Stimulated activated CD4-positive, alpha-beta T cell treated with anti-CD3 and anti-CD28 coated beads, Interleukin-1b, Interleukin-23, amount 100 ng/mL, for 48 hours (primary cell): ENCODE data around the gene PXN.

ENCODE experiments used
- DNase-seq: peaks from one replicate; pipeline ENCODE4 v3.0.0-alpha.2; 2020

Gene PXN

GRCh38 chr12:120265473-120266179 lies at the start of gene PXN:
PXN (minus strand) TSS chr12:120265730; CDS start chr12:120265629, 101 bp downstream.
- peak; percentile 88 for DNase-seq

DNA sequence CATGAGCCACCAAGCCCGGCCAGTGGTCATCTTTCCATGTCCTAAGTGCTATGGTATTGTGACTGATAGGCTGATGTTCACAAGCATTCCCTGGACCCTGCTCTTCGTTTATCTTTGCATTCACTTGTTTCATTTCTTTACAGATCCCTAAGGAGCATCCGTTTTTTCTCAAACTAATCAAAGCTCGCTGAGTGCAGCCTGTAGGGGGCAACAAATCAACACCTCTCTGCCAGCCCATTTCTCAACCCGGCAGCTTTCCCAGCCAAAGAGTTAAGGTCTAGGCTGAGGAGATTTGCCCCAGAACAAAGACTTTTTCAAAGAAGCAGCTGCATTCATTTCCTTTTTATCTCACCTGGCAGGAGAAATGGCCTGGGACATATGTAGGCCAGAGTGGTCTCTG lies 48.7 kb upstream of the PXN start:
- DNase-seq: no peak

- DNase-seq: peak; percentile 85
These were observed 36.7 kb upstream of the PXN start, which contains the start of gene SIRT4 for GRCh38 chr12:120301962-120302815. SIRT4 (plus strand) TSS chr12:120302321; CDS start chr12:120303562, 1,241 bp downstream.

DNA sequence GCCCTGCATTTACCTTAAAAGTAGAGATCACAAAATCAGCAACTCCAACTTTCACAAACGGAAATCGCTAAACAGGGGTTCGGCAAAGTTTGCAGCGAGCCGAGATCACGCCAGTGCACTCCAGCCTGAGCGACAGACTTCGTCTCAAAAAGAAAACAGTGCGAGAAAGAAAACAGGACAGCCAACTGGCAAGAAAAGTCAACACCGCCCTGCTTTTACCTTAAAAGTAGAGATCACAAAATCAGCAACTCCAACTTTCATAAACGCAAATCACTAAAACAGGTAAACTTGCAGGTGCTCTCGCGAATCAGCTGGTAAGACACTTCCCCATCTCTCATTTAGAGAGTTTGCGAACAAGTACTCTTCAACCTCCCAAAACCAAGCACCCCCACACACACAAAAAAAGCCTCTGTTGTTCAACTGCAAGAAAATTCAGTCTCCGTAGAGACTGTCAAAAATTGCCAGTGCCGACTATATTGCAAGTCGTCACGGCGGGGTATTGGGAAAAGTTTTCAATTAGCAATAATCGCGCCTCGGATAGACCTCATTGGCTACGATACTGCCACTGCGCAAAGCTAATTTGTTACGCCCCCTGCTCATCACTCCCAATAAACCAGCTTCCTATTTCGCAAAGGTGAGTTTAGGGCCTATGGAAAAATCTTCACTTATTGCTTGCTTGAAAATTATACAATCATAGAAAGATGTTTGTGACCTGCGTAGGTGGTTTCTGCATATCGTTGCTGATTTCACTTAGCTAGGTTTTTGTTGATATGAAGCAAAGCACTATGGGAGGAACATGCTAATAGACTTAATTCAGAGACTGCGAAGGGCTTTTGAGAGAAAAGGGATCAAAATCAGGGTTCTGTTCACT lies 27.4 kb upstream of the PXN start, which contains the start of gene RNU4-1:
RNU4-1 (minus strand) TSS at position 577 of the 871 bp plus-strand sequence.
- DNase-seq: peak; percentile 87

DNA sequence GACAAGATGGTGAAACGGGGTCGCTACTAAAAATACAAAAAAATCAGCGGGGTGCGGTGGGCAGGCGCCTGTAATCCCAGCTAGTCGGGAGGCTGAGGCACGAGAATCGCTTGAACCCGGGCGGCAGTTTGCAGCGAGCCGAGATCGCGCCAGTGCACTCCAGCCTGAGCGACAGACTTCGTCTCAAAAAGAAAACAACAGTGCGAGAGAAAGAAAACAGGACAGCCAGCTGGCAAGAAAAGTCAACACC lies 26.8 kb upstream of the PXN start:
- DNase-seq: no peak

DNA sequence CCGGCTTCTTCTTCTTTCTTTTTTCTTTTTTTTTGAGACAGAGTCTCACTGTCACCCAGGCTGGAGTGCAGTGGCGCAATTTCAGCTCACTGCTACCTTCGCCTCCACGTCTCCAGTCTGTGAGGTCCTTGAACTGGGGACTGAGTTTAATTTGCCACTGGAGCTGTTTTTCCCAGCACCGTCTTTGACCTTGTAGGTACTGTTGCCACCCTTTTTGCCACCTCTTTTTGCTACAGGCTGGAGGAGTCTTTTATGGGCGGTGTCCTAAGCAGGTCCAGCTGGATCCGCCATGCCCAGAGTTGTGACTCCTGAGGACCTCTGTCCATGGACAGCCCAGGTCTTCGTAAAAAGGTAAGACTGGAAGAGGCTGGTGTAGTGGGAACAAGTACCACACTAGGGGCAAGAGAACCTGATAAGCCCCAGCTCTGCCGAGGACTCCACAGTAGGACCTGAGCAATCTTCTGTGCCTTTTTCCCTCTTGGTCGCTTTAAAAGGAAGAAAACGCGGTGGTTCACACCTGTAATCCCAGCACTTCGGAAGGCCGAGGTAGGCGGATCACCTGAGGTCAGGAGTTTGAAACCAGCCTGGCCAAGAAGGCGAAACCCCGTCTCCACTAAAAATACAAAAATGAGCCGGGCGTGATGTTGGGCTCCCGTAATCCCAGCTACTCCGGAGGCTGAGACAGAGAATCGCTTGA lies 25.2 kb upstream of the PXN start:
- peak; percentile 58 for DNase-seq

DNA sequence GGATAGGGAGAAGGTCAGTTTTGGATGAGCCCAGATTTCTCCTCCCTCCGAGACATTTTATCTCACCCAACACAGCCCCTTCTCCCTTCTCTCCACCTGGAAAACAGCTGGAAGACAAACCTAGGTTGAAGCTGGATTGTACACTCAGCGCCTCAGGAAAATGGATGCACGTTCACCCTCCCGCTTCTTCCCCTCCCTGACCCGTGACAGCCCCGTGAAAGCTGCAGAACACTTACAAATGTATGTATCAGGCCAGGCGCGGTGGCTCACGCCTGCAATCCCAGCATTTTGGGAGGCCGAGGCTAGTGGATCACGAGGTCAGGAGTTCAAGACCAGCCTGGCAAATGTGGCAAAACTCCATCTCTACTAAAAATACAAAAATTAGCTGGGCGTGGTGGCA lies 22.0 kb upstream of the PXN start:
- no peak for DNase-seq

DNA sequence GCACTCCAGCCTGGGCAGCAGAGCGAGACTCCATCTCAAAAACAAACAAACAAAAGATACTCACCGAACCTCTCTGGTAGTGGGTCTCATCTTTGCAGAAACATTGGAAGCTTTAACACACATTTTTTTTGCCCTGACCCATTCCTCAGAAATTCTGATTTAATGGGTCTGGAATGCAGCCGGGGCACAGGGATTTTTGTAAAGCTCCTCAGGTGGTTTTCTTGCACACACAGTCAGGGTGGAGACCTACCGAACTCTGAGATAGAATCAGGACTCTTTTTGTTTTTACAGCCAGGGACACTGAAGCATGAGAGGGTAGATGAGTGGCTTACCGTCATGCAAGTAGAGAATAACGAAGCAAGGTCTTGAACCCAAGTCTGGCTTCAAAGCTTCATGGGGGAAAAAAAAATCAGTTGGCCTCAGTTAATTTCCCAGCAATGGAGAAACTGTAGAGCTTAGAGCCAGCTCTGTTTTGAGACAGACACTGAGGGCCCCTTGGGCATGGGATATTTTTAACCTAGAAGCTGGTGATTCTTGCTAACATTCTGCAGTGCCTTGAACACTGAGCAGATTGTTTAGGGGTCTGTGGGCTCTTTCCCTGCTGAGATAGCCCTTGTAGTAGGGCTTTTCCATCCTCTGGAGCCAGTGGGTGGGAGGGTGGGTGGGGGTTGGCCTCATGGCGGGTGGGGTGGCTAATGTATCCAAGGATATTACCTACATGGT lies 21.4 kb upstream of the PXN start:
- DNase-seq: no peak

GRCh38 chr12:120284381-120284780 lies 18.9 kb upstream of the PXN start:
- DNase-seq: no peak

DNA sequence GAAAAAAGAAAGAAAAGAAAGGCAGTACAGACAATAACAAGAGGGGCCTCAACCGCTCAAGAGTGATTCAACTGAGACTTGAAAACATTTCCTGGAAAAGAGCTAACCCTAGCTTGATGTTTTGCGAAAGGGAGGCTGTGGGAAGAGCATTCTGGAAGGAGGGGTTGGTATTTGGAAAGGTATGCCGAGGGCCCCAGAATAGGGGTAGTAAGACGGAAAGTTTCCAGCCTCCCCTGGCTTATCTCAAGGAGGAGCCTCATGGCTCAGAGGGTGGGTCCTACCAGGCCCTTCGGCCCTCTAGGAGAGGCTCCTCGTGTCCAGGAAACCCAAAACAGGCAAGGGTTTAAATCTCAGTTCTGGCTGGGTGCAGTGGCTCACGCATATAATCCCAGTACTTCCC lies 17.8 kb upstream of the PXN start:
- no peak for DNase-seq

- DNase-seq: no peak
These were observed 12.9 kb upstream of the PXN start for GRCh38 chr12:120278137-120279069.

- DNase-seq: no peak
These were observed 11.2 kb upstream of the PXN start for GRCh38 chr12:120276734-120277133.

DNA sequence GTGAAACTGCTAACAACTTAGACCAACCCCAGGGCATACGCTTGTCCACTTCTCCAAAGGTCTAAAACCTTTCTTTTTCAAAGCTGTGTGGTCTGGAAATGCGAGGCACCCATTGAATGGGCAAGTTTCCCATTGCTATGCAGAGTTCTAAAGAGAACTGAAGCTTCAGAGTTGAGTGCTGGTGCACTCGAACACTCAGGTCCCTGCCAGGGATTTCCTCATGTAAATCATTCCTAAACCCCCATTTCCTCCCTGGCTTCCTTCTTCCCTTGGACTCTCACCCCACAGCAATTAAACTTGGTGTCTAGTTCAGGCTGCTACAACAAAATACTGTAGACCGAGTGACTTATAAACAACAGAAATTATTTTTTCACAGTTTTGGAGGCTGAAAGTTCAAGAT lies 2.2 kb upstream of the PXN start:
- no peak for DNase-seq

DNA sequence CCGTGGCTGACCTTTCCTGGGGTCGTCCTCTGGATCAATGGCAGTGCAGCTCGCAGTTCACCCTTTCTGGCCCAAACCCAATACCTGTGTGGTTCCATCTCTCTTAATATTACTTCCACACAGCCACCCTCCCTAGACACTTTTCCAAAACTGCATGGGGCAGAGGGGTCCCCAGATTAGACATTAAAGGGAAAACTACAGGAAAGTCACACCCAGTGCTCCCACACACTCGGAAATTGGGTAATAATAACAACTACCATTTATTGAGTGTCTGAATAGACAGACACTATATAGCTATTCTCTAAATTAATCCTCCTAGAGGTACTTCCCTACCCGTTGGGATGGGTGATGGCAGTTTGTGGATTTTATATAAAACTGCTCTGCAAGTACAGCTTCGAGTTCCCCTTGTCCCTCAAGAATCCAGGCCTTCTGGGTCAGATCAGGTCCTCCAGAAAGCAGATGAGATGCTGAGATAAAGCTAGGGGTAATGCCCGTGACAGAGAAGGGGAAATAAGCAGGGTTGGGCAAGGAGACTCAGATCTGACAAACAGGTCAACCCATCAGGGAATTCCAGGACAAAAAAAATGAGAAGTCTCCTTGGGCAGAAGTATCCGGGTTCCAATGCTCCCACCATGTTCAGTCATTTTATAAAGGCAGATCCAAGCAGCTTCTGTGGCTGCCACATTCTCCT lies 795 bp upstream of the PXN start:
- DNase-seq: no peak

GRCh38 chr12:120264904-120265472 lies 542 bp downstream of the PXN start:
- DNase-seq: no peak

- no peak for DNase-seq
These were observed 1.2 kb downstream of the PXN start for GRCh38 chr12:120264086-120264903.

DNA sequence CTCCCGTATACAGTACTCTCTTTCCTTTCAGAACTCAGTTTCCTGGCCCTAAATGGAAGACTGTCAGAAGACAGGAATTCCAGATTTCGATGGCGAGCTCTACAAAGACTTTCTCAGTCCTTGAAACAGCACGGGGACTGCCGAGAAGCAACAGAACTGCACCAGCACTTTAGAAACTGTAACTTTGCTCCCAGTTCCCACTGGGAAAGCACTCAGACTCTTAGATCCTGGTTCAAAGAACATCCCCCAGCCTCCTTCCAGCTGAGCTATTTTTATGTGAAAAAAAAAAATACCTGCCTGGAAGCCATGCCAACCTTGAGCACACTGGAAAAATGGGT lies 1.8 kb downstream of the PXN start:
- DNase-seq: no peak

DNA sequence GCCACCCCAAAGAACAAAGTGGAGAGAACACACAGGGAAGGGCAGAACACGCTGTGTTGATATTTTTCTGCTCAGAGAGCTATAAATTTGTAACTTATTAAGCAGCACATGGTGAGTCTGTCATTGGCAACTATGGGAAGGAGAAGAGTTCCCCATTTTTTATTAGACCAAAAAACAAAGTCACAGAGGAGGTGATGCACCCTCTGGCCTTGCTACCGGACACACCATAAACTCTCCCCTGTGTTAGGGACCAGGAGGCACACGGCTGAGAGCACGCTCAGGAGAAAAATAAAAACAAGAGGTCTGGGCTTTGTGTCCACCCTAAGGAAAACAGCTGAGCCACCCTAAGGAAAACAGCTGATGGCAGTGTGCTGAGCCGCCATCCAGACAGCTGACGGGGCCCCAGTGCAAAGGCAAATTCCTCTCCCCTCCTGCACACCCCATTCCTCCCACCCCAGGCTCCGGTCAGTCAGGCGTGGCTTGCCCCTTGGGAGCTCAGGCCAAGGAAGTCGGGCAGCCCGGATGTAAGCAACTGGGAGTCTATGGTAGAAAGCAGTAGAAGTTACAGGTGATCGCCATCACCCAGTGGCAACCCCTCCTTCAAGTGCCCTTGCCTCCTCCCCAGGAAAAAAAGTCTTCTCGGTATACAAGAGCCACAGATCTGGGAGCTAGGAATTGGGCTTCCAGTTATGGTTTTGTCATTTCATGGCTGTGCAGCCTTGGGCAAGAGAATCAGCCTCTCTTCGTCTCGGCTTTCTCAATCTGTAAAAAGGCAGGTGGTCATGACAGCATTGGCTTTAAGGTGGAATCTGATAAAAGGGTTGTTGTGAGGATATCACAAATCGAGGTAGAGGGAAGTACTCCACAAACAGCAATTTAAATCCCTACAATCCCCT lies 2.4 kb downstream of the PXN start:
- DNase-seq: no peak
